ENCODE measurements around the gene LHFPL6.

GRCh38 chr13:39379118-39379517 lies 223.9 kb downstream of the LHFPL6 start:
- TF ChIP-seq CTCF (IDR thresholded peaks at IDR 0.05; ENCODE audit: low read depth, low read length) (no peak), MYC (IDR thresholded peaks at IDR 0.05; ENCODE audit: low read depth, low read length) (no peak), POLR2A (IDR thresholded peaks at IDR 0.05; ENCODE audit: extremely low read depth, insufficient read length) (no peak)
